NCI-H774 (cell line): ENCODE data around the gene RBM3.

Source experiments
- DNase-seq: peaks from one replicate; lab custom pipeline; 2025; lab: John Stamatoyannopoulos, UW

RBM3 gene

GRCh38 chrX:48626401-48627298 lies 52.4 kb downstream of the RBM3 start:
- DNase-seq, result no peak
